Measurements from ENCODE around the gene DNAJC7. TPM values are rescaled to one million over a fixed set of nuclear protein-coding genes. Genes with fewer than 3 reads are reported as not detected.

The DNAJC7 gene
- total RNA-seq, 4 donors from 2014 or later, result 46.5 to 72.5 (median 70.7) TPM

GRCh38 chr17:42028791-42029127 lies 11.5 kb upstream of the DNAJC7 start:
- no peak for DNase-seq (ENCODE audit: low spot score)
- no peak for TF ChIP-seq CTCF (IDR thresholded peaks at IDR 0.05)
- ATAC-seq (ENCODE audit: low FRiP score), result no peak

GRCh38 chr17:42027961-42028790 lies 10.9 kb upstream of the DNAJC7 start:
- TF ChIP-seq CTCF (IDR thresholded peaks at IDR 0.05), result no peak
- DNase-seq (ENCODE audit: low spot score), result no peak
- no peak for ATAC-seq (ENCODE audit: low FRiP score)

GRCh38 chr17:42027590-42027889 lies 10.3 kb upstream of the DNAJC7 start:
- no peak for TF ChIP-seq CTCF (IDR thresholded peaks at IDR 0.05)
- DNase-seq (ENCODE audit: low spot score) (no peak), ATAC-seq (ENCODE audit: low FRiP score) (no peak)

GRCh38 chr17:42026857-42027589 lies 9.8 kb upstream of the DNAJC7 start:
- TF ChIP-seq CTCF (IDR thresholded peaks at IDR 0.05), result no peak
- DNase-seq (ENCODE audit: low spot score), result no peak
- no peak for ATAC-seq (ENCODE audit: low FRiP score)

- no peak for DNase-seq (ENCODE audit: low spot score)
- no peak for TF ChIP-seq CTCF (IDR thresholded peaks at IDR 0.05)
- no peak for ATAC-seq (ENCODE audit: low FRiP score)
These were observed 8.7 kb upstream of the DNAJC7 start for GRCh38 chr17:42025936-42026335.

- peak; percentile 5 for ATAC-seq (ENCODE audit: low FRiP score)
- no peak for TF ChIP-seq CTCF (IDR thresholded peaks at IDR 0.05)
- DNase-seq (ENCODE audit: low spot score), result no peak
These were observed 7.9 kb upstream of the DNAJC7 start for GRCh38 chr17:42025191-42025579.

All from omental fat pad (tissue), 4 donors.